HEK293 (cell line): ENCODE measurements around the gene PDE4B.

Experiments
- CTCF ChIA-PET: fragments of 350-600 bp; formaldehyde crosslinking; extraction: SDS; loops from one replicate; lab custom pipeline; 2021; ENCODE audit warnings: antibody characterized with exemption; lab: Yijun Ruan, JAX
- POLR2A ChIA-PET: fragments of 300-600 bp; formaldehyde crosslinking; extraction: SDS; loops from one replicate; lab custom pipeline; 2020; ENCODE audit warnings: antibody characterized with exemption, inconsistent platforms; lab: Yijun Ruan, JAX
- H3K27ac ChIP-seq: fragments of 200-500 bp; sonication (Bioruptor generic); 2 replicates; pipeline ENCODE4 v1.5.1; 2014; ENCODE audit warnings: low read depth, low read length, control low read depth, inconsistent platforms; ENCODE audit errors: extremely low read depth
- H3K36me3 ChIP-seq, 2 experiments: fragments of 200-500 bp in 1 of 2; sonication (Bioruptor generic) in 1 of 2; 1 replicate in 1 of 2; 2 replicates in 1 of 2; pipeline ENCODE4 v1.5.1; 2014 to 2017; ENCODE audit warnings: inconsistent platforms in 2 of 2, low read length in 2 of 2; ENCODE audit not compliant: control insufficient read depth in 2 of 2, insufficient read depth in 1 of 2
- H3K4me1 ChIP-seq: fragments of 200-500 bp; sonication (Bioruptor generic); 2 replicates; pipeline ENCODE4 v1.5.1; 2014; ENCODE audit warnings: mild to moderate bottlenecking, low read length, inconsistent platforms; ENCODE audit not compliant: control insufficient read depth, insufficient read depth
- H3K4me3 ChIP-seq: 2 replicates; pipeline ENCODE4 v1.5.1; 2011; ENCODE audit warnings: low read depth, mild to moderate bottlenecking, control low read depth, low read length, moderate library complexity
- H3K9me3 ChIP-seq: fragments of 200-500 bp; sonication (Bioruptor generic); 2 replicates; pipeline ENCODE4 v1.5.1; 2014; ENCODE audit warnings: low read depth, low read length, inconsistent platforms; ENCODE audit not compliant: control insufficient read depth, insufficient read depth
- BCL11B ChIP-seq: fragments of 450-650 bp; formaldehyde crosslinking; IDR thresholded peaks from 2 replicates; pipeline ENCODE4 v1.5.1; 2016; ENCODE audit warnings: low read depth, missing biosample characterization, missing genetic modification characterization
- EGR2 ChIP-seq: fragments of 450-650 bp; formaldehyde crosslinking; IDR thresholded peaks from 2 replicates; pipeline ENCODE4 v1.5.1; 2016; ENCODE audit warnings: low read depth, missing biosample characterization, missing genetic modification characterization
- MYNN ChIP-seq: fragments of 450-650 bp; formaldehyde crosslinking; IDR thresholded peaks from 2 replicates; pipeline ENCODE4 v1.5.1; 2016; ENCODE audit warnings: missing biosample characterization, missing genetic modification characterization, borderline replicate concordance
- MZF1 ChIP-seq: fragments of 450-650 bp; formaldehyde crosslinking; IDR thresholded peaks from 2 replicates; pipeline ENCODE4 v1.5.1; 2017; ENCODE audit warnings: missing biosample characterization, missing genetic modification characterization, borderline replicate concordance
- TCF7L2 ChIP-seq: IDR thresholded peaks from 2 replicates; pipeline ENCODE4 v1.6.1; 2011; ENCODE audit warnings: low read depth, mild to moderate bottlenecking, inconsistent platforms, low read length, moderate library complexity, borderline replicate concordance
- ZBTB17 ChIP-seq: fragments of 450-650 bp; formaldehyde crosslinking; IDR thresholded peaks from 2 replicates; pipeline ENCODE4 v1.5.1; 2016; ENCODE audit warnings: missing biosample characterization, missing genetic modification characterization
- ZFP37 ChIP-seq: fragments of 450-650 bp; formaldehyde crosslinking; IDR thresholded peaks from 2 replicates; pipeline ENCODE4 v1.5.1; 2016; ENCODE audit warnings: missing biosample characterization, missing genetic modification characterization
- ZFP41 ChIP-seq: fragments of 450-650 bp; formaldehyde crosslinking; IDR thresholded peaks from 2 replicates; pipeline ENCODE4 v1.5.1; 2016; ENCODE audit warnings: missing biosample characterization, missing genetic modification characterization, borderline replicate concordance
- ZNF174 ChIP-seq: fragments of 450-650 bp; formaldehyde crosslinking; IDR thresholded peaks from 2 replicates; pipeline ENCODE4 v1.5.0; 2017; ENCODE audit warnings: missing biosample characterization, mild to moderate bottlenecking, missing genetic modification characterization
- ZNF19 ChIP-seq: fragments of 450-650 bp; formaldehyde crosslinking; IDR thresholded peaks from 2 replicates; pipeline ENCODE4; 2016; ENCODE audit warnings: missing biosample characterization, missing genetic modification characterization, low read depth
- ZNF555 ChIP-seq: fragments of 450-650 bp; formaldehyde crosslinking; conservative IDR thresholded peaks from 2 replicates; pipeline ENCODE4 v1.5.1; 2017; ENCODE audit warnings: missing biosample characterization, mild to moderate bottlenecking, missing genetic modification characterization, inconsistent platforms
- ZNF561 ChIP-seq: fragments of 450-650 bp; IDR thresholded peaks from 2 replicates; pipeline ENCODE4 v1.5.1; 2018; ENCODE audit warnings: missing biosample characterization, missing genetic modification characterization, borderline replicate concordance
- ZNF624 ChIP-seq: fragments of 450-650 bp; formaldehyde crosslinking; IDR thresholded peaks from 2 replicates; pipeline ENCODE4 v1.5.1; 2017; ENCODE audit warnings: missing biosample characterization, missing genetic modification characterization
- ZNF658 ChIP-seq: fragments of 450-650 bp; formaldehyde crosslinking; IDR thresholded peaks from 2 replicates; pipeline ENCODE4; 2016; ENCODE audit warnings: missing biosample characterization, missing genetic modification characterization
- ZNF76 ChIP-seq: fragments of 450-650 bp; formaldehyde crosslinking; IDR thresholded peaks from 2 replicates; pipeline ENCODE4; 2016; ENCODE audit warnings: low read depth, missing biosample characterization, missing genetic modification characterization, borderline replicate concordance
- ZNF777 ChIP-seq: fragments of 450-650 bp; formaldehyde crosslinking; IDR thresholded peaks from 2 replicates; pipeline ENCODE4 v1.5.1; 2017; ENCODE audit warnings: missing biosample characterization, missing genetic modification characterization, borderline replicate concordance
- ZNF830 ChIP-seq: fragments of 450-650 bp; IDR thresholded peaks from 2 replicates; pipeline ENCODE4 v1.5.0; 2018; ENCODE audit warnings: missing biosample characterization, missing genetic modification characterization, low read depth, mild to moderate bottlenecking, moderate library complexity
- ZXDB ChIP-seq: fragments of 450-650 bp; formaldehyde crosslinking; IDR thresholded peaks from 2 replicates; pipeline ENCODE4 v1.5.1; 2016; ENCODE audit warnings: missing biosample characterization, missing genetic modification characterization
- TF ChIP-seq, protein P1 (sequence below): fragments of 450-650 bp; formaldehyde crosslinking; IDR thresholded peaks from 2 replicates; pipeline ENCODE4 v1.5.1; 2016; ENCODE audit warnings: missing biosample characterization, missing genetic modification characterization
- TF ChIP-seq, protein P2 (sequence below): fragments of 450-650 bp; formaldehyde crosslinking; IDR thresholded peaks from 2 replicates; pipeline ENCODE4 v1.5.1; 2016; ENCODE audit warnings: missing biosample characterization, missing genetic modification characterization
- TF ChIP-seq, protein P3 (sequence below): fragments of 450-650 bp; formaldehyde crosslinking; IDR thresholded peaks from 2 replicates; pipeline ENCODE4 v1.5.1; 2016; ENCODE audit warnings: missing biosample characterization, missing genetic modification characterization
- TF ChIP-seq, protein P4 (sequence below): fragments of 450-650 bp; IDR thresholded peaks from 2 replicates; pipeline ENCODE4 v1.5.1; 2018; ENCODE audit warnings: missing biosample characterization, mild to moderate bottlenecking, missing genetic modification characterization
- TF ChIP-seq, protein P5 (sequence below): fragments of 450-650 bp; formaldehyde crosslinking; IDR thresholded peaks from 2 replicates; pipeline ENCODE4 v1.5.1; 2017; ENCODE audit warnings: missing biosample characterization, missing genetic modification characterization

The PDE4B gene

DNA sequence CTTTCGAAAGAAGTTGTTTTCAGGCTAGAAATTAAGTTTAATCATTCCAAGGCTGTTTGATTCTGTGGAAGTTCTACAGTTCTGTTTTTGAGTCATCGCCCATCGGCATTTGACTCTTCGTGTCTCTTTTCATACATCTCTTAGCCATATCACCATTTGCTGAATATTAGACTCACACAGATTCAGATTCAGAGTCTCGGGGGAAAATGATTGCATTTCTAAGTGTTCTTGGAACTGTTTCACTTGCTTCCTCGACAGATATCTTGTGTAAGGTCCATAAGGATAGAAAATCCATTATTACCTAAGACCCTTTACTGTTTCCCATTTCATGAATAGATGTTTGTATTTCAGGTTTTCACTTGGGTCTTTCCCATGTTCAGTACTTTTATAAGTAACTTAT is 504.3 kb downstream of the PDE4B start:
- H3K4me3 ChIP-seq, result no peak overlapping the region
- H3K9me3 ChIP-seq, result no peaks in the 10 kb centered on the region
- POLR2A ChIA-PET, result no interaction called here
- H3K4me1 ChIP-seq, result peaks cover 4% of the 10 kb centered on the region; the same call in 1 of the 2 replicates
- TF ChIP-seq BCL11B (tag by site-specific recombination), result no peak
- TF ChIP-seq TCF7L2, result no peak
- TF ChIP-seq, protein P1, sequence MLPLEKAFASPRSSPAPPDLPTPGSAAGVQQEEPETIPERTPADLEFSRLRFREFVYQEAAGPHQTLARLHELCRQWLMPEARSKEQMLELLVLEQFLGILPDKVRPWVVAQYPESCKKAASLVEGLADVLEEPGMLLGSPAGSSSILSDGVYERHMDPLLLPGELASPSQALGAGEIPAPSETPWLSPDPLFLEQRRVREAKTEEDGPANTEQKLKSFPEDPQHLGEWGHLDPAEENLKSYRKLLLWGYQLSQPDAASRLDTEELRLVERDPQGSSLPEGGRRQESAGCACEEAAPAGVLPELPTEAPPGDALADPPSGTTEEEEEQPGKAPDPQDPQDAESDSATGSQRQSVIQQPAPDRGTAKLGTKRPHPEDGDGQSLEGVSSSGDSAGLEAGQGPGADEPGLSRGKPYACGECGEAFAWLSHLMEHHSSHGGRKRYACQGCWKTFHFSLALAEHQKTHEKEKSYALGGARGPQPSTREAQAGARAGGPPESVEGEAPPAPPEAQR (tag by site-specific recombination), result no peak
- no peak for TF ChIP-seq ZFP41 (tag by site-specific recombination)
- TF ChIP-seq, protein P2, sequence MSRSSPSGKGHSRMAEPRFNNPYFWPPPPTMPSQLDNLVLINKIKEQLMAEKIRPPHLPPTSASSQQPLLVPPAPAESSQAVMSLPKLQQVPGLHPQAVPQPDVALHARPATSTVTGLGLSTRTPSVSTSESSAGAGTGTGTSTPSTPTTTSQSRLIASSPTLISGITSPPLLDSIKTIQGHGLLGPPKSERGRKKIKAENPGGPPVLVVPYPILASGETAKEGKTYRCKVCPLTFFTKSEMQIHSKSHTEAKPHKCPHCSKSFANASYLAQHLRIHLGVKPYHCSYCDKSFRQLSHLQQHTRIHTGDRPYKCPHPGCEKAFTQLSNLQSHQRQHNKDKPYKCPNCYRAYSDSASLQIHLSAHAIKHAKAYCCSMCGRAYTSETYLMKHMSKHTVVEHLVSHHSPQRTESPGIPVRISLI (tag by site-specific recombination), result no peak
- TF ChIP-seq ZNF658 (tag by site-specific recombination), result no peak
- TF ChIP-seq, protein P3, sequence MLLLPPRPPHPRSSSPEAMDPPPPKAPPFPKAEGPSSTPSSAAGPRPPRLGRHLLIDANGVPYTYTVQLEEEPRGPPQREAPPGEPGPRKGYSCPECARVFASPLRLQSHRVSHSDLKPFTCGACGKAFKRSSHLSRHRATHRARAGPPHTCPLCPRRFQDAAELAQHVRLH (tag by site-specific recombination), result no peak
- no peak for TF ChIP-seq EGR2 (tag by site-specific recombination)
- TF ChIP-seq MYNN (tag by site-specific recombination), result no peak
- TF ChIP-seq, protein P4, sequence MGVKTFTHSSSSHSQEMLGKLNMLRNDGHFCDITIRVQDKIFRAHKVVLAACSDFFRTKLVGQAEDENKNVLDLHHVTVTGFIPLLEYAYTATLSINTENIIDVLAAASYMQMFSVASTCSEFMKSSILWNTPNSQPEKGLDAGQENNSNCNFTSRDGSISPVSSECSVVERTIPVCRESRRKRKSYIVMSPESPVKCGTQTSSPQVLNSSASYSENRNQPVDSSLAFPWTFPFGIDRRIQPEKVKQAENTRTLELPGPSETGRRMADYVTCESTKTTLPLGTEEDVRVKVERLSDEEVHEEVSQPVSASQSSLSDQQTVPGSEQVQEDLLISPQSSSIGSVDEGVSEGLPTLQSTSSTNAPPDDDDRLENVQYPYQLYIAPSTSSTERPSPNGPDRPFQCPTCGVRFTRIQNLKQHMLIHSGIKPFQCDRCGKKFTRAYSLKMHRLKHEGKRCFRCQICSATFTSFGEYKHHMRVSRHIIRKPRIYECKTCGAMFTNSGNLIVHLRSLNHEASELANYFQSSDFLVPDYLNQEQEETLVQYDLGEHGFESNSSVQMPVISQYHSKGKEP, result no peak
- TF ChIP-seq ZNF174 (tag by site-specific recombination), result no peak
- no peak for TF ChIP-seq ZNF624 (tag by site-specific recombination)
- no peak for TF ChIP-seq ZNF561 (tag by site-specific recombination)
- H3K27ac ChIP-seq, result no peak overlapping the region
- no peaks in the 10 kb centered on the region for H3K36me3 ChIP-seq
- CTCF ChIA-PET, result no interaction called here

DNA sequence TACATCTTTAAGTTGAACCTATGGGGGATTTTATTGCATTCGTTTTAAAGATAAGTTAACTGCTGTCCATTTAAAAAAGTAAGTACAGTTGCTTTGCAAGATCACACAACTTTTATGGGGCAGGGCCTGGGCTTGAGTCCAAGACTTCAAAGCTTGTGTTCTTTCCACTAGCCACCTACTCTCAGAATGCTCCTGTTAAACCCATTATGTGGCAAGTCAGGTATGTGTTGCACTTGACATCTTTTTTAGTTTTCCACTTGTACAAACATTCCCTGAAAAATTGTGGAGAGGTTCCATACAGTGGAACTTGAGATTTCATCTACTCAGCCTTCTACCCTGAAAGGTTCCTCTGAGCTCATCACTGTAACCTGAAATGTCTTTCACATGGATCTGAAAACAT is 505.8 kb downstream of the PDE4B start:
- no peaks in the 10 kb centered on the region for H3K9me3 ChIP-seq
- H3K4me3 ChIP-seq, result no peak overlapping the region
- CTCF ChIA-PET, result interaction anchor here (0.6 to 1.3 kb wide), 2 partner anchors 148 to 1847 kb away, joined by 4 to 6 read pairs; no protein-coding TSS in a partner anchor
- no peak for TF ChIP-seq ZXDB
- no peak for TF ChIP-seq ZNF19
- TF ChIP-seq MZF1 (tag by site-specific recombination), result peak; percentile 31; the same call in 1 of the 2 replicates
- TF ChIP-seq ZNF76, result no peak
- TF ChIP-seq ZBTB17 (tag by site-specific recombination), result 0 out of 2 replicates have a peak, but pooled peaks have one; percentile 24
- TF ChIP-seq ZNF555 (tag by site-specific recombination), result no peak
- no peak for TF ChIP-seq ZNF777
- TF ChIP-seq ZNF830, result no peak
- TF ChIP-seq, protein P5, sequence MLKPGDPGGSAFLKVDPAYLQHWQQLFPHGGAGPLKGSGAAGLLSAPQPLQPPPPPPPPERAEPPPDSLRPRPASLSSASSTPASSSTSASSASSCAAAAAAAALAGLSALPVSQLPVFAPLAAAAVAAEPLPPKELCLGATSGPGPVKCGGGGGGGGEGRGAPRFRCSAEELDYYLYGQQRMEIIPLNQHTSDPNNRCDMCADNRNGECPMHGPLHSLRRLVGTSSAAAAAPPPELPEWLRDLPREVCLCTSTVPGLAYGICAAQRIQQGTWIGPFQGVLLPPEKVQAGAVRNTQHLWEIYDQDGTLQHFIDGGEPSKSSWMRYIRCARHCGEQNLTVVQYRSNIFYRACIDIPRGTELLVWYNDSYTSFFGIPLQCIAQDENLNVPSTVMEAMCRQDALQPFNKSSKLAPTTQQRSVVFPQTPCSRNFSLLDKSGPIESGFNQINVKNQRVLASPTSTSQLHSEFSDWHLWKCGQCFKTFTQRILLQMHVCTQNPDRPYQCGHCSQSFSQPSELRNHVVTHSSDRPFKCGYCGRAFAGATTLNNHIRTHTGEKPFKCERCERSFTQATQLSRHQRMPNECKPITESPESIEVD (tag by site-specific recombination), result peak; percentile 50
- TF ChIP-seq, protein P1 (tag by site-specific recombination), result no peak
- TF ChIP-seq ZFP37 (tag by site-specific recombination), result no peak
- H3K4me1 ChIP-seq, result peaks cover 4% of the 10 kb centered on the region; the same call in 1 of the 2 replicates
- H3K36me3 ChIP-seq, result no peaks in the 10 kb centered on the region
- POLR2A ChIA-PET, result no interaction called here
- no peak overlapping the region for H3K27ac ChIP-seq
